HG03159 (cell line): ENCODE measurements around the gene RUNX1.

Experiments used
- ATAC-seq: cut with Tn5 transposase; IDR thresholded peaks from one replicate; pipeline ENCODE4 v1.9.1; 2021; ENCODE audit warnings: mild to moderate bottlenecking, moderate library complexity; ENCODE audit not compliant: unreplicated experiment

RUNX1 gene

GRCh38 chr21:34836933-34837505, 212.1 kb downstream of the RUNX1 start:
- no peak for ATAC-seq

DNA sequence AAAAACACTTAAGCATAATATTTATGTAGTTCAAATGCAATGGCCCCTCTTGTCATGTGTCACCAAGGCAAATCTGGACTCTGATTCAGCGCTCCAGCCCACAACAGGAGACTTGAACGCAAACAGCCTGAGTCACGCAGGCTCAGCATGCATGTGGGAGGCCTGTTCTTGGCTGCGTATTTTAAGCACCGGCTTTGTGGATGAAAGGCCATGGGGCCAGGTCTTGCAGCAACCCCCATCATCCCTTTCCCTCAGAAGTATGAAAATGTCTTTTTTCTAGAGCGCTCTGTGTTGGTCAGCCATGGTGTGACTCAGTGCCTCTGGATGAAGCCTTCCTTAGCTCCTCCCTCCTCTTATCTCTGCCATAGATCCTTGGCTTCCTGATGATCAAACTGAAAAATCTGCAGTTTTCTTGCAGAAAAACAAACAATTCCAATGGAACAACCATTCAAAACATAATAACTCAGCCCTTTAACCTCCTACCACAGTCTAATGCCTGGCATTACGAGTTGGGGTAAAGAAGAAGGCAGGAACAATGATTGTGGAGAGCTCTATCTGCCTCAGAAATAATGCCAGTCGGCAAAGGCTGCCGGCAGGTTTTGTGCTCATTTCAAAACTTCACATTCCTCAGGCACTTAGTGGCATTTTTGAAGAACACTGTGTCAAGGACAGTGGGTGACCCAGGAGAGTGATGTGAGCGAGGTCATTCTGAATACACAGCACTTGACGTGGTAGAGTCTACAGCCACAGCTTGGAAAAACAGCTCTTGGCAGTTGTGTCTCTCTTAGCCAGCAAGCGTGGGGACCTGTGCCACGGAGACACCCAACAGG, 212.8 kb downstream of the RUNX1 start:
- ATAC-seq, result no peak

GRCh38 chr21:34835526-34835925, 213.6 kb downstream of the RUNX1 start:
- no peak for ATAC-seq

GRCh38 chr21:34834852-34835501, 214.1 kb downstream of the RUNX1 start:
- no peak for ATAC-seq

- ATAC-seq, result no peak
Measured at GRCh38 chr21:34834290-34834689, 214.8 kb downstream of the RUNX1 start.

GRCh38 chr21:34833465-34833864, 215.6 kb downstream of the RUNX1 start:
- ATAC-seq, result no peak

DNA sequence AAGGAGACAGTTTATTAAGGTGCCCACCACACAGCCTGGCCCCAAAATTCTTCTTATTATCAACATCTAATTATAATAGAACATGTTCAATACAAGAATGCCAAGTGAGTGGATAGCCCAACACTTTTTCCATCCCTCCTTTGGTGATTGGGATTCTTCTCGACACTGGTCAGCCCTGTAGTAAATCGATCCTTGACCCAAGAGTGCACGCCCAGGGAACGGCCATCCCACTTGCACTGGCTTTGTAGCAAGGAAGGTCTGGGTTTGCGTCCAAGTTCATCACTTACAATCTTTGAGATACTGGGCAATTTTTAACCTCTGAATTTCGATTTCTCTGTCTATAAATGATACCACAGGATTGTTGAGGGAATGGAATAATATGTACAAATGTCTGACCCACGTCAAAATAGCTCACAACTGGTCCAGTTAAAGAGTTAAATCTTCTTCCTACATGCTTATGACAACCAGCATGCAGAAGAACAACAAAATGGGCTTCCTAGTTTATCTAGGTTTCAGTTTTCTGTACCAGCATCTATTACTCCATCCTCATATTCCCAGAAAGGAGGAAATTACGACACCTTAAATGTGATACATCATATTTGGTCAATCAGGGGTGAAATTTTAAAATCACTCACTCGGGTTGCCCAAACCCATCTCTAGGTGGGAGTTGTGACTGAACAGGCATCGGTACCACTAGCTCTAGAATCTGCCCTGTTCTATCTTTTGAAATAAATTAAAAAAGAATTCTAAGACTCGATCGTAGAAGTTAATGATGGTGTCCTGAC, 218.5 kb downstream of the RUNX1 start:
- no peak for ATAC-seq

DNA sequence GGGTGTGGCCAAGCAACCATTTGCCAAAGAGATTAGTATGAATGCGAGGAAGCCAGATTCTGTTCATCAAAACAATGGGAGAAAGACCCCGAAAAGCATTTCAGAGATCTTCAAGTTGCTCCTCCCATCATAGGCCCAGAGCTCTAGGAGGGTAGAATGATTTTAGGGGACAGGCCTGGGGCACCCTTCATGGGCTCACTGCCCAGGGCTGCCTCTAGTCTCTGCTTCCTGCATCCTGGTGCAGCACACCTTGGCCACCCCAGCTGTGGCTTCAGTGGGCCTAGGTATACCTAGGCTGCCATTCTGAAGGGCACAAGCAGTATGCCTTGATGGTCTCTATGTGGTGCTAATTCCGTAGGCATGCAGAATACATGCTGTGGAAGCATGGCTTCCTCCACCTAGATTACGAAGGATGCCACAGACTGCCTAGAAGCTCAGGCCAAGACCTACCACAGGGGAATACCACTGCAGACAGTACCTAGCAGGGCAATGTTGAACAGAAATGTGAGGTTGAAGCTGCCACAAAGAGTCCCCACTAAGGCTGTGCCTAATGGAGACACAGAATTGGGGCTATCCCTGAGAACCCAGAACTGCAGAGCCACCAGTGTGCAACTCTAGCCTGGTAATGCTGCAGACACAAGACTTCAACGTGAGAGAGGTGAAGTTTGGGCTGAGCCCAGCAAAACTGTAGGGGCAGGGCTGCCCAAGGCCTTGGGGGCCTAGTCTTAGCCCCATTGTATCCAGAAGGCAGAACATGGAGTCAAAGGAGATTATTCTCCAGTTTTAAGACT, 221.5 kb downstream of the RUNX1 start:
- no peak for ATAC-seq

- ATAC-seq, result no peak
Measured at GRCh38 chr21:34826836-34827235, 222.3 kb downstream of the RUNX1 start.

- no peak for ATAC-seq
Measured at GRCh38 chr21:34825948-34826548, 223.1 kb downstream of the RUNX1 start.

- no peak for ATAC-seq
Measured at GRCh38 chr21:34825101-34825500, 224.0 kb downstream of the RUNX1 start.

GRCh38 chr21:34824314-34824713, 224.8 kb downstream of the RUNX1 start:
- no peak for ATAC-seq

- ATAC-seq, result no peak
Measured at GRCh38 chr21:34822942-34823341, 226.2 kb downstream of the RUNX1 start.

DNA sequence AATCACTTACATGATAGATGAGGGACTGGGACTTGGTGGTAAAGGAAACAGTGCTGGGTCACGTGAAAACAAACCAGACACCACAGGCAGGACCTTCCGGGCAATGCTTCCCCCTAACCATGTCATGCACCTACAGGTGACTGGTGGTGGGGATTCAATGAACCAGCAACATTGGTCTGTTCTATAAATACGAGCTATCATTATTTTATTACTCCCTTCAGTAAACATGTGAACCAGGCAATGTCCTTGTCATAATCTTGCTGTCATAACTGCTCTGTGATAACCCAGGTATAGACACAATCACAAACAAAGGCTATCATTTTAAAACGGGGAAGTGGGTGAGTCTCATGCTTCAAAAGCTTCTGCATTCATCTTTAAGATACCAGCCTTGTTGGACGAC, 226.9 kb downstream of the RUNX1 start:
- no peak for ATAC-seq

- no peak for ATAC-seq
Measured at GRCh38 chr21:34821717-34822116, 227.4 kb downstream of the RUNX1 start.

DNA sequence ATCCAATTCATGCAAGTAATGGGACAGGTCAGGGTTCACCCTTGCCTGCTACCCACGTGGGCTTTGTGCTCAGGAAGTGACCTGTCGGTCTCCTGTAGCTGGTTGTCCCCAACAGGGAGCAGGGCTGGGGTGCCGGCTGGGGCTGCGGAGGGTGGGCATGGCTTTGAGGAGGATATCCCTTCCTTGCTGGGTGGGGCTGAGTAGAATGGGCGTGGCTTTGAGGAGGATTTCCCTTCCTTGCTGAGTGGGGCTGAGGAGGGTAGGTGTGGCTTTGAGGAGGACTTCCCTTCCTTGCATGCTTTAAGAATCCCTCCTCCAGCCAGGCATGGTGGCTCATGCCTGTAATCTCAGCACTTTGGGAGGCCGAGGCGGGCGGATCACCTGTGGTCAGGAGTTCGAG, 229.1 kb downstream of the RUNX1 start:
- no peak for ATAC-seq

DNA sequence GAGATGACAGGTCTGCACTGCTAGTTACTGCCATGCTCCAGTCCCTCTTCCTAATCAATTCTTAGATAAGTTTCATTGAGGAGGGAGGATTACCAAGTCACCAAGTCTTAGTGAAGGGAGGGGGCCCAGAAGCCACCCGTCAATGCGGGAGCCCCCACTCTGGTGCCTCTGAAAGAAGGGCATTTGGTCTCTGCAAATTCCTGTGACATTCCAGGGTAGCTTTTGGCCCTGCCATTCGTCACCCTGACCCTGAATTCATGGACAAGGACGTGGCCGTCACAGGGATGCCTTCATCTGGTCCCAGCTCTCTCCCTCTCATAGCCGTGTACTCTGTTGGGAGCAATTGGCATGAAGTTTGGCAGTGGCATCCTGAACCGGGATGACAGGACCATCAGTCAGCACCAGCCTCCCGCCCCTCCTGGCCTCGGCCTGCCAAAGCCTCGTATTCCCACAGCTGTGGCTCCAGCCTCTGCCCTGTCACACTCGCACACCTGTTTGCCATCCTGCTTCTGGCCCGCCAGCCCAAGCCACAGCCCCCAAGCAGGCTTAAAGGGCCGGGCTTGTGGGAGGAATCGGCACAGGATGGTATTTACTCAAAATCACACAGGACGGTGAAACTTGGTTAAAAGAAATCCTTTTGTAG, 229.6 kb downstream of the RUNX1 start:
- no peak for ATAC-seq

- ATAC-seq, result no peak
Measured at GRCh38 chr21:34818662-34819158, 230.4 kb downstream of the RUNX1 start.
